ENCODE results near the gene RHOBTB1.

DNA sequence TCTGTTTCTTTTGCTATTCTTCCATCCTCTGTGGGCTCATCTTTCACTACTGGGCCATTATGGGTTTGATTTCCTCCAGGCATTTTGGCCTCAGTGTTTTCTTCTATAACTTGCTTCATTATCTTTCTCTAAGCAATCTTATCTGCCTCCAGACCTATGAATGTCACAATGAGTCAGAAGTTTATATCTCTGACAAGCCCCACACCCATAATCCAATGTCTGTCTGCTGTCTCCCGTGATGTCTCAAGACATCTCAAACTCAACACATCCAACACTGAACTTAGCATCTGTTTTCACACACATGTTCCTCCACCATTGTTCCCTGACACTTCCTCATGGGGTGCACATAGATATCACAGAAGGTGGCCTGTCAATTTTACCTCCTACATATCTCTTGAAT lies 46.7 kb upstream of the RHOBTB1 start:
- TF ChIP-seq CTCF (IDR thresholded peaks at IDR 0.05; ENCODE audit: borderline replicate concordance, extremely low read depth, low read length, poor library complexity, severe bottlenecking) (no peak), EZH2 (IDR thresholded peaks at IDR 0.05; ENCODE audit: borderline replicate concordance, low read depth, low read length, severe bottlenecking) (no peak)

Measured in DND-41 (cell line).